Measurements from ENCODE around the gene PRXL2A. TPM values are rescaled to one million over a fixed set of nuclear protein-coding genes. Genes with fewer than 3 reads are reported as not detected.

PRXL2A gene
- total and polyA plus RNA-seq, 2 experiments from 2014 or later, result 31.8 to 51.7 TPM

DNA sequence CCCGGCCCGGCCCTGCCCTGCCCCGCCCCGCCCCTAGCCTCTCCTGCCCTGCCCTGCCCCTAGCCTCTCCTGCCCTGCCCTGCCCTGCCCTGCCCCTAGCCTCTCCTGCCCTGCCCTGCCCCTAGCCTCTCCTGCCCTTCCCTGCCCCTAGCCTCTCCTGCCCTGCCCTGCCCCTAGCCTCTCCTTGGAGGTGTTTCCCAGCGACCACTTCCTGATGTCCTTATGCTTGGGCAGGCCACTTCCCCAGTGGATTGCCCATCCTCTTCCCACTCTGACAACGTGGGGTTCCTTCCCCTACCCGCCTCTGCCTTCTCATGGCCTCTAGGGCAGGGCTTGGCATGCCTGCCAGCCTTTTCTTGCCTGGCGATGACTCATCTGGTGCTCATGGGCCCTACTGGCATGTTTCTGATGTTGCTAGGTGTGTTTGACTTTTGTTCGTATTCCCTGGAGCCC is 21.2 kb downstream of the PRXL2A start:
- Histone ChIP-seq H3K27ac (ENCODE audit: low read depth) (no peak overlapping the region), H3K4me1 (ENCODE audit: insufficient read depth) (no peaks in the 10 kb centered on the region), H3K27me3 (ENCODE audit: insufficient read depth) (no peaks in the 10 kb centered on the region), H3K4me2 (no peak overlapping the region), H3K36me3 (ENCODE audit: insufficient read depth) (peaks cover 15% of the 10 kb centered on the region), H3F3A (replicated peaks; ENCODE audit: low read depth) (no peaks in the 10 kb centered on the region), H4K20me1 (replicated peaks; ENCODE audit: insufficient read depth) (no peaks in the 10 kb centered on the region), H3K79me2 (replicated peaks; ENCODE audit: insufficient read depth) (no peaks in the 10 kb centered on the region), H2AFZ (no peak overlapping the region), H3K4me3 (no peak overlapping the region), H3K9me2 (ENCODE audit: insufficient read depth) (no peaks in the 10 kb centered on the region)
- H3K36me3 Mint-ChIP-seq (ENCODE audit: low read depth), result peaks cover 48% of the 10 kb centered on the region
- DNase-seq (ENCODE audit: low spot score) (no peak), ATAC-seq (no peak)
- no peak overlapping the region for H3K4me3 Mint-ChIP-seq
- no peak overlapping the region for H3K27ac Mint-ChIP-seq
- no peaks in the 10 kb centered on the region for H3K4me1 Mint-ChIP-seq
- no peak for TF ChIP-seq POLR2AphosphoS5 (IDR thresholded peaks at IDR 0.05; ENCODE audit: low read depth)
- no peaks in the 10 kb centered on the region for H3K9me3 Mint-ChIP-seq
- H3K27me3 Mint-ChIP-seq (ENCODE audit: insufficient read depth, low read depth, poor library complexity), result peaks cover 2% of the 10 kb centered on the region

DNA sequence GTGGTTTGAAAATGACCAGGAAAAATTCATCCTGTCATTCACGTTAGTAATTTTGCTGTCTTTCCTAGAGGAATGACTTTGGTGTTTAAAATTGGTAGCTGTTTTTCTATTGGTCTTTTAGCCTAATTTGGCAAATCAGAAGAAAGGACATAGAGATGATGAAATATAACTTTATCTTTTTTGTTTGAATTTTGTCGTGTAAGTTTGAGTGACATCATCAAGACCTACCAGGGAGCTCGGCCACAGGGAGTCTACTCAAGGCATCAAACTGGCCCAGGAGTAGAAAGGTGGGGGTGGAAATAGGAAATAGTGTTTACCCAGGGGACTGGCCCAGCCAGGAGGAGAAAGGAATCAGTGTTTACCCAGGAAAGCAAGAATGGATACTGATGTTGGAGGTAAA is 24.8 kb downstream of the PRXL2A start:
- H3K4me2 ChIP-seq, result no peak overlapping the region
- H3K27me3 Mint-ChIP-seq (ENCODE audit: insufficient read depth, low read depth, poor library complexity), result no peaks in the 10 kb centered on the region
- no peak overlapping the region for H3K27ac Mint-ChIP-seq
- peaks cover 15% of the 10 kb centered on the region; the same call in 1 of the 2 replicates for H3K36me3 ChIP-seq (ENCODE audit: insufficient read depth)
- no peaks in the 10 kb centered on the region for H3K9me2 ChIP-seq (ENCODE audit: insufficient read depth)
- no peak for DNase-seq (ENCODE audit: low spot score)
- no peaks in the 10 kb centered on the region for H3K27me3 ChIP-seq (ENCODE audit: insufficient read depth)
- no peak overlapping the region for H3K4me3 ChIP-seq
- H2AFZ ChIP-seq, result no peak overlapping the region
- H3K36me3 Mint-ChIP-seq (ENCODE audit: low read depth), result peaks cover 21% of the 10 kb centered on the region
- H3K4me1 Mint-ChIP-seq, result peaks cover 16% of the 10 kb centered on the region
- H3K4me1 ChIP-seq (ENCODE audit: insufficient read depth), result peaks cover 10% of the 10 kb centered on the region
- ATAC-seq, result no peak
- no peaks in the 10 kb centered on the region for H4K20me1 ChIP-seq (replicated peaks; ENCODE audit: insufficient read depth)
- H3K9me3 Mint-ChIP-seq, result no peaks in the 10 kb centered on the region
- H3F3A ChIP-seq (replicated peaks; ENCODE audit: low read depth), result no peaks in the 10 kb centered on the region
- no peak overlapping the region for H3K27ac ChIP-seq (ENCODE audit: low read depth)
- H3K4me3 Mint-ChIP-seq, result no peak overlapping the region
- no peaks in the 10 kb centered on the region for H3K79me2 ChIP-seq (replicated peaks; ENCODE audit: insufficient read depth)
- TF ChIP-seq POLR2AphosphoS5 (IDR thresholded peaks at IDR 0.05; ENCODE audit: low read depth), result no peak
- TF ChIP-seq JUNB (IDR thresholded peaks at IDR 0.05; ENCODE audit: unreplicated experiment), result no peak
- TF ChIP-seq, protein P1, sequence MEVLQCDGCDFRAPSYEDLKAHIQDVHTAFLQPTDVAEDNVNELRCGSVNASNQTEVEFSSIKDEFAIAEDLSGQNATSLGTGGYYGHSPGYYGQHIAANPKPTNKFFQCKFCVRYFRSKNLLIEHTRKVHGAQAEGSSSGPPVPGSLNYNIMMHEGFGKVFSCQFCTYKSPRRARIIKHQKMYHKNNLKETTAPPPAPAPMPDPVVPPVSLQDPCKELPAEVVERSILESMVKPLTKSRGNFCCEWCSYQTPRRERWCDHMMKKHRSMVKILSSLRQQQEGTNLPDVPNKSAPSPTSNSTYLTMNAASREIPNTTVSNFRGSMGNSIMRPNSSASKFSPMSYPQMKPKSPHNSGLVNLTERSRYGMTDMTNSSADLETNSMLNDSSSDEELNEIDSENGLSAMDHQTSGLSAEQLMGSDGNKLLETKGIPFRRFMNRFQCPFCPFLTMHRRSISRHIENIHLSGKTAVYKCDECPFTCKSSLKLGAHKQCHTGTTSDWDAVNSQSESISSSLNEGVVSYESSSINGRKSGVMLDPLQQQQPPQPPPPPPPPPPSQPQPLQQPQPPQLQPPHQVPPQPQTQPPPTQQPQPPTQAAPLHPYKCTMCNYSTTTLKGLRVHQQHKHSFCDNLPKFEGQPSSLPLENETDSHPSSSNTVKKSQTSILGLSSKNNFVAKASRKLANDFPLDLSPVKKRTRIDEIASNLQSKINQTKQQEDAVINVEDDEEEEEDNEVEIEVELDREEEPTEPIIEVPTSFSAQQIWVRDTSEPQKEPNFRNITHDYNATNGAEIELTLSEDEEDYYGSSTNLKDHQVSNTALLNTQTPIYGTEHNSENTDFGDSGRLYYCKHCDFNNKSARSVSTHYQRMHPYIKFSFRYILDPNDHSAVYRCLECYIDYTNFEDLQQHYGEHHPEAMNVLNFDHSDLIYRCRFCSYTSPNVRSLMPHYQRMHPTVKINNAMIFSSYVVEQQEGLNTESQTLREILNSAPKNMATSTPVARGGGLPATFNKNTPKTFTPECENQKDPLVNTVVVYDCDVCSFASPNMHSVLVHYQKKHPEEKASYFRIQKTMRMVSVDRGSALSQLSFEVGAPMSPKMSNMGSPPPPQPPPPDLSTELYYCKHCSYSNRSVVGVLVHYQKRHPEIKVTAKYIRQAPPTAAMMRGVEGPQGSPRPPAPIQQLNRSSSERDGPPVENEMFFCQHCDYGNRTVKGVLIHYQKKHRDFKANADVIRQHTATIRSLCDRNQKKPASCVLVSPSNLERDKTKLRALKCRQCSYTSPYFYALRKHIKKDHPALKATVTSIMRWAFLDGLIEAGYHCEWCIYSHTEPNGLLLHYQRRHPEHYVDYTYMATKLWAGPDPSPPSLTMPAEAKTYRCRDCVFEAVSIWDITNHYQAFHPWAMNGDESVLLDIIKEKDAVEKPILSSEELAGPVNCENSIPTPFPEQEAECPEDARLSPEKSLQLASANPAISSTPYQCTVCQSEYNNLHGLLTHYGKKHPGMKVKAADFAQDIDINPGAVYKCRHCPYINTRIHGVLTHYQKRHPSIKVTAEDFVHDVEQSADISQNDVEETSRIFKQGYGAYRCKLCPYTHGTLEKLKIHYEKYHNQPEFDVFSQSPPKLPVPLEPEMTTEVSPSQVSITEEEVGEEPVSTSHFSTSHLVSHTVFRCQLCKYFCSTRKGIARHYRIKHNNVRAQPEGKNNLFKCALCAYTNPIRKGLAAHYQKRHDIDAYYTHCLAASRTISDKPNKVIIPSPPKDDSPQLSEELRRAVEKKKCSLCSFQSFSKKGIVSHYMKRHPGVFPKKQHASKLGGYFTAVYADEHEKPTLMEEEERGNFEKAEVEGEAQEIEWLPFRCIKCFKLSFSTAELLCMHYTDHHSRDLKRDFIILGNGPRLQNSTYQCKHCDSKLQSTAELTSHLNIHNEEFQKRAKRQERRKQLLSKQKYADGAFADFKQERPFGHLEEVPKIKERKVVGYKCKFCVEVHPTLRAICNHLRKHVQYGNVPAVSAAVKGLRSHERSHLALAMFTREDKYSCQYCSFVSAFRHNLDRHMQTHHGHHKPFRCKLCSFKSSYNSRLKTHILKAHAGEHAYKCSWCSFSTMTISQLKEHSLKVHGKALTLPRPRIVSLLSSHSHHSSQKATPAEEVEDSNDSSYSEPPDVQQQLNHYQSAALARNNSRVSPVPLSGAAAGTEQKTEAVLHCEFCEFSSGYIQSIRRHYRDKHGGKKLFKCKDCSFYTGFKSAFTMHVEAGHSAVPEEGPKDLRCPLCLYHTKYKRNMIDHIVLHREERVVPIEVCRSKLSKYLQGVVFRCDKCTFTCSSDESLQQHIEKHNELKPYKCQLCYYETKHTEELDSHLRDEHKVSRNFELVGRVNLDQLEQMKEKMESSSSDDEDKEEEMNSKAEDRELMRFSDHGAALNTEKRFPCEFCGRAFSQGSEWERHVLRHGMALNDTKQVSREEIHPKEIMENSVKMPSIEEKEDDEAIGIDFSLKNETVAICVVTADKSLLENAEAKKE (CRISPR knock-in tag; IDR thresholded peaks at IDR 0.05), result no peak
- TF ChIP-seq, protein P2, sequence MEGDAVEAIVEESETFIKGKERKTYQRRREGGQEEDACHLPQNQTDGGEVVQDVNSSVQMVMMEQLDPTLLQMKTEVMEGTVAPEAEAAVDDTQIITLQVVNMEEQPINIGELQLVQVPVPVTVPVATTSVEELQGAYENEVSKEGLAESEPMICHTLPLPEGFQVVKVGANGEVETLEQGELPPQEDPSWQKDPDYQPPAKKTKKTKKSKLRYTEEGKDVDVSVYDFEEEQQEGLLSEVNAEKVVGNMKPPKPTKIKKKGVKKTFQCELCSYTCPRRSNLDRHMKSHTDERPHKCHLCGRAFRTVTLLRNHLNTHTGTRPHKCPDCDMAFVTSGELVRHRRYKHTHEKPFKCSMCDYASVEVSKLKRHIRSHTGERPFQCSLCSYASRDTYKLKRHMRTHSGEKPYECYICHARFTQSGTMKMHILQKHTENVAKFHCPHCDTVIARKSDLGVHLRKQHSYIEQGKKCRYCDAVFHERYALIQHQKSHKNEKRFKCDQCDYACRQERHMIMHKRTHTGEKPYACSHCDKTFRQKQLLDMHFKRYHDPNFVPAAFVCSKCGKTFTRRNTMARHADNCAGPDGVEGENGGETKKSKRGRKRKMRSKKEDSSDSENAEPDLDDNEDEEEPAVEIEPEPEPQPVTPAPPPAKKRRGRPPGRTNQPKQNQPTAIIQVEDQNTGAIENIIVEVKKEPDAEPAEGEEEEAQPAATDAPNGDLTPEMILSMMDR (conservative IDR thresholded peaks at IDR 0.05; ENCODE audit: low read depth in 2 of 2), result no peak
- no peak for TF ChIP-seq STAT1 (IDR thresholded peaks at IDR 0.05; ENCODE audit: unreplicated experiment)
- TF ChIP-seq EZH2phosphoT487 (IDR thresholded peaks at IDR 0.05; ENCODE audit: unreplicated experiment), result no peak
- no peak for TF ChIP-seq NANOG (IDR thresholded peaks at IDR 0.05; ENCODE audit: borderline replicate concordance)
- TF ChIP-seq CREB1 (CRISPR knock-in tag; IDR thresholded peaks at IDR 0.05; ENCODE audit: low read depth), result no peak
- TF ChIP-seq EZH2 (IDR thresholded peaks at IDR 0.05; ENCODE audit: low read depth, unreplicated experiment), result no peak
- TF ChIP-seq, protein P3, sequence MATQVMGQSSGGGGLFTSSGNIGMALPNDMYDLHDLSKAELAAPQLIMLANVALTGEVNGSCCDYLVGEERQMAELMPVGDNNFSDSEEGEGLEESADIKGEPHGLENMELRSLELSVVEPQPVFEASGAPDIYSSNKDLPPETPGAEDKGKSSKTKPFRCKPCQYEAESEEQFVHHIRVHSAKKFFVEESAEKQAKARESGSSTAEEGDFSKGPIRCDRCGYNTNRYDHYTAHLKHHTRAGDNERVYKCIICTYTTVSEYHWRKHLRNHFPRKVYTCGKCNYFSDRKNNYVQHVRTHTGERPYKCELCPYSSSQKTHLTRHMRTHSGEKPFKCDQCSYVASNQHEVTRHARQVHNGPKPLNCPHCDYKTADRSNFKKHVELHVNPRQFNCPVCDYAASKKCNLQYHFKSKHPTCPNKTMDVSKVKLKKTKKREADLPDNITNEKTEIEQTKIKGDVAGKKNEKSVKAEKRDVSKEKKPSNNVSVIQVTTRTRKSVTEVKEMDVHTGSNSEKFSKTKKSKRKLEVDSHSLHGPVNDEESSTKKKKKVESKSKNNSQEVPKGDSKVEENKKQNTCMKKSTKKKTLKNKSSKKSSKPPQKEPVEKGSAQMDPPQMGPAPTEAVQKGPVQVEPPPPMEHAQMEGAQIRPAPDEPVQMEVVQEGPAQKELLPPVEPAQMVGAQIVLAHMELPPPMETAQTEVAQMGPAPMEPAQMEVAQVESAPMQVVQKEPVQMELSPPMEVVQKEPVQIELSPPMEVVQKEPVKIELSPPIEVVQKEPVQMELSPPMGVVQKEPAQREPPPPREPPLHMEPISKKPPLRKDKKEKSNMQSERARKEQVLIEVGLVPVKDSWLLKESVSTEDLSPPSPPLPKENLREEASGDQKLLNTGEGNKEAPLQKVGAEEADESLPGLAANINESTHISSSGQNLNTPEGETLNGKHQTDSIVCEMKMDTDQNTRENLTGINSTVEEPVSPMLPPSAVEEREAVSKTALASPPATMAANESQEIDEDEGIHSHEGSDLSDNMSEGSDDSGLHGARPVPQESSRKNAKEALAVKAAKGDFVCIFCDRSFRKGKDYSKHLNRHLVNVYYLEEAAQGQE (IDR thresholded peaks at IDR 0.05; ENCODE audit: unreplicated experiment), result no peak
- TF ChIP-seq ZNF114 (CRISPR knock-in tag; IDR thresholded peaks at IDR 0.05), result no peak
- TF ChIP-seq ZNF331 (CRISPR knock-in tag; IDR thresholded peaks at IDR 0.05; ENCODE audit: low read depth), result no peak

All from GM23338 (cell line).